DOHH2 (cell line): ENCODE measurements around the gene ZYX.

Source experiments
- H3F3A ChIP-seq: fragments of 200-600 bp; sonication (generic), shearing (Covaris generic); 2 replicates; pipeline ENCODE4 v1.6.0; 2016; ENCODE audit warnings: antibody characterized with exemption, mild to moderate bottlenecking; ENCODE audit not compliant: control insufficient read depth, insufficient read depth
- H3K27ac ChIP-seq: fragments of 200-600 bp; sonication (generic); 2 replicates; pipeline ENCODE4 v1.5.1; 2014; ENCODE audit warnings: low read depth, mild to moderate bottlenecking, low read length, moderate library complexity
- H3K27me3 ChIP-seq: fragments of 200-600 bp; sonication (generic); 2 replicates; pipeline ENCODE4 v1.6.1; 2014; ENCODE audit warnings: mild to moderate bottlenecking, low read length, mixed read lengths; ENCODE audit not compliant: control insufficient read depth
- H3K36me3 ChIP-seq: fragments of 200-600 bp; sonication (generic); 2 replicates; pipeline ENCODE4 v1.6.1; 2014; ENCODE audit warnings: mild to moderate bottlenecking, low read length, moderate library complexity, mixed read lengths; ENCODE audit not compliant: control insufficient read depth
- H3K4me1 ChIP-seq: fragments of 200-600 bp; sonication (generic); 2 replicates; pipeline ENCODE4 v1.6.1; 2014; ENCODE audit warnings: mild to moderate bottlenecking, low read length, mixed read lengths; ENCODE audit not compliant: control insufficient read depth
- H3K4me2 ChIP-seq: fragments of 200-600 bp; sonication (generic); 2 replicates; pipeline ENCODE4 v1.6.0; 2014; ENCODE audit warnings: mild to moderate bottlenecking, low read length, moderate library complexity
- H3K4me3 ChIP-seq: fragments of 200-600 bp; sonication (generic); 2 replicates; pipeline ENCODE4 v1.5.1; 2014; ENCODE audit warnings: mild to moderate bottlenecking, low read length, mixed read lengths
- H3K79me2 ChIP-seq: fragments of 200-600 bp; sonication (generic); 2 replicates; pipeline ENCODE4 v1.6.1; 2014; ENCODE audit warnings: mild to moderate bottlenecking, low read length, mixed read lengths; ENCODE audit not compliant: control insufficient read depth
- H3K9me2 ChIP-seq: fragments of 200-600 bp; sonication (generic); replicated peaks from 2 replicates; pipeline ENCODE4 v1.6.1; 2014; ENCODE audit warnings: mild to moderate bottlenecking, low read length, mixed read lengths; ENCODE audit not compliant: control insufficient read depth
- H3K9me3 ChIP-seq: fragments of 200-600 bp; sonication (generic); 2 replicates; pipeline ENCODE4 v1.6.1; 2014; ENCODE audit warnings: antibody characterized with exemption, low read length, mixed read lengths; ENCODE audit not compliant: control insufficient read depth, insufficient read depth
- H4K20me1 ChIP-seq: fragments of 200-600 bp; sonication (generic); 2 replicates; pipeline ENCODE4 v1.6.0; 2014; ENCODE audit warnings: low read depth, mild to moderate bottlenecking, antibody characterized with exemption, low read length, moderate library complexity; ENCODE audit not compliant: control insufficient read depth, insufficient read depth
- CTCF ChIP-seq: fragments of 200-600 bp; sonication (generic); IDR thresholded peaks from one replicate; pipeline ENCODE4 v1.5.1; 2014; ENCODE audit warnings: antibody characterized with exemption, mild to moderate bottlenecking, low read depth, low read length; ENCODE audit not compliant: poor library complexity, severe bottlenecking
- EZH2phosphoT487 ChIP-seq: fragments of 200-600 bp; sonication (generic); IDR thresholded peaks from 2 replicates; pipeline ENCODE4 v1.6.1; 2017; ENCODE audit warnings: borderline replicate concordance, mild to moderate bottlenecking, antibody characterized with exemption, low read length, moderate library complexity, mixed read lengths

The ZYX gene

GRCh38 chr7:143397710-143398530 is 16.8 kb downstream of the ZYX start:
- Histone ChIP-seq H3K27me3 (peaks cover 10% of the 10 kb centered on the region; the same call in 1 of the 2 replicates), H3K9me3 (no peaks in the 10 kb centered on the region), H3K36me3 (no peaks in the 10 kb centered on the region)

GRCh38 chr7:143398616-143399015 is 17.5 kb downstream of the ZYX start:
- no peaks in the 10 kb centered on the region for H3K9me2 ChIP-seq
- no peaks in the 10 kb centered on the region for H3F3A ChIP-seq
- H3K9me3 ChIP-seq, result no peaks in the 10 kb centered on the region
- H3K79me2 ChIP-seq, result no peaks in the 10 kb centered on the region
- no peak for TF ChIP-seq CTCF
- TF ChIP-seq EZH2phosphoT487, result no peak
- no peak overlapping the region for H3K4me2 ChIP-seq
- H3K27ac ChIP-seq, result no peak overlapping the region
- H3K36me3 ChIP-seq, result no peaks in the 10 kb centered on the region
- H3K27me3 ChIP-seq, result peaks cover 13% of the 10 kb centered on the region; the same call in 1 of the 2 replicates
- H3K4me3 ChIP-seq, result no peak overlapping the region
- H4K20me1 ChIP-seq, result no peaks in the 10 kb centered on the region
- no peaks in the 10 kb centered on the region for H3K4me1 ChIP-seq

More at GRCh38 chr7:143397710-143398530, 16.8 kb downstream of the ZYX start:
- Histone ChIP-seq H3K4me3 (no peak overlapping the region), H4K20me1 (no peaks in the 10 kb centered on the region), H3K9me2 (no peaks in the 10 kb centered on the region), H3K4me1 (no peaks in the 10 kb centered on the region), H3F3A (no peaks in the 10 kb centered on the region), H3K27ac (no peak overlapping the region), H3K4me2 (no peak overlapping the region), H3K79me2 (no peaks in the 10 kb centered on the region)
- TF ChIP-seq EZH2phosphoT487 (no peak), CTCF (no peak)

- Histone ChIP-seq H3K9me2 (no peaks in the 10 kb centered on the region), H3K4me2 (no peak overlapping the region), H3K36me3 (no peaks in the 10 kb centered on the region), H3K27me3 (peaks cover 14% of the 10 kb centered on the region; the same call in 1 of the 2 replicates), H3K9me3 (no peaks in the 10 kb centered on the region), H3K79me2 (no peaks in the 10 kb centered on the region), H4K20me1 (no peaks in the 10 kb centered on the region), H3K27ac (no peak overlapping the region), H3F3A (no peaks in the 10 kb centered on the region), H3K4me3 (no peak overlapping the region), H3K4me1 (no peaks in the 10 kb centered on the region)
- TF ChIP-seq CTCF, result no peak
- no peak for TF ChIP-seq EZH2phosphoT487
Observed at GRCh38 chr7:143399151-143399550, 18.0 kb downstream of the ZYX start.
